ENCODE results near the gene MYMK.

Gene MYMK

GRCh38 chr9:133553123-133553522 is 28.4 kb upstream of the MYMK start:
- Histone ChIP-seq H3K27me3 (ENCODE audit: insufficient read depth, low read length) (peaks cover 3% of the 10 kb centered on the region), H2AFZ (ENCODE audit: low read depth, low read length) (no peak overlapping the region), H3K4me3 (ENCODE audit: low read length) (no peak overlapping the region), H3K9me3 (ENCODE audit: low read length) (no peaks in the 10 kb centered on the region), H3K36me3 (ENCODE audit: insufficient read depth, low read length) (no peaks in the 10 kb centered on the region), H3K4me1 (ENCODE audit: insufficient read depth, low read length) (peaks cover 9% of the 10 kb centered on the region)

GRCh38 chr9:133552236-133552635 is 27.5 kb upstream of the MYMK start:
- no peaks in the 10 kb centered on the region for H3K9me3 ChIP-seq (ENCODE audit: low read length)
- no peaks in the 10 kb centered on the region for H3K36me3 ChIP-seq (ENCODE audit: insufficient read depth, low read length)
- H3K4me3 ChIP-seq (ENCODE audit: low read length): no peak overlapping the region
- peaks cover 3% of the 10 kb centered on the region for H3K27me3 ChIP-seq (ENCODE audit: insufficient read depth, low read length)
- H2AFZ ChIP-seq (ENCODE audit: low read depth, low read length): no peak overlapping the region
- H3K4me1 ChIP-seq (ENCODE audit: insufficient read depth, low read length): peaks cover under 1% of the 10 kb centered on the region

- Histone ChIP-seq H3K27me3 (ENCODE audit: insufficient read depth, low read length) (peaks cover under 1% of the 10 kb centered on the region), H3K9me3 (ENCODE audit: low read length) (no peaks in the 10 kb centered on the region), H3K36me3 (ENCODE audit: insufficient read depth, low read length) (no peaks in the 10 kb centered on the region), H2AFZ (ENCODE audit: low read depth, low read length) (no peak overlapping the region), H3K4me3 (ENCODE audit: low read length) (no peak overlapping the region), H3K4me1 (ENCODE audit: insufficient read depth, low read length) (no peaks in the 10 kb centered on the region)
Measured at GRCh38 chr9:133551446-133551845, 26.7 kb upstream of the MYMK start.

GRCh38 chr9:133547116-133547515 is 22.4 kb upstream of the MYMK start:
- H3K27me3 ChIP-seq (ENCODE audit: insufficient read depth, low read length): no peaks in the 10 kb centered on the region
- no peaks in the 10 kb centered on the region for H3K36me3 ChIP-seq (ENCODE audit: insufficient read depth, low read length)
- H3K4me1 ChIP-seq (ENCODE audit: insufficient read depth, low read length): no peaks in the 10 kb centered on the region
- no peaks in the 10 kb centered on the region for H3K9me3 ChIP-seq (ENCODE audit: low read length)
- H3K4me3 ChIP-seq (ENCODE audit: low read length): no peak overlapping the region
- H2AFZ ChIP-seq (ENCODE audit: low read depth, low read length): no peak overlapping the region

- H3K9me3 ChIP-seq (ENCODE audit: low read length): no peaks in the 10 kb centered on the region
- no peaks in the 10 kb centered on the region for H3K4me1 ChIP-seq (ENCODE audit: insufficient read depth, low read length)
- no peak overlapping the region for H3K4me3 ChIP-seq (ENCODE audit: low read length)
- H2AFZ ChIP-seq (ENCODE audit: low read depth, low read length): no peak overlapping the region
- no peaks in the 10 kb centered on the region for H3K27me3 ChIP-seq (ENCODE audit: insufficient read depth, low read length)
- no peaks in the 10 kb centered on the region for H3K36me3 ChIP-seq (ENCODE audit: insufficient read depth, low read length)
Measured at GRCh38 chr9:133546287-133546680, 21.5 kb upstream of the MYMK start.

GRCh38 chr9:133545494-133546286 is 20.9 kb upstream of the MYMK start:
- H3K36me3 ChIP-seq (ENCODE audit: insufficient read depth, low read length): no peaks in the 10 kb centered on the region
- no peak overlapping the region for H3K4me3 ChIP-seq (ENCODE audit: low read length)
- no peaks in the 10 kb centered on the region for H3K9me3 ChIP-seq (ENCODE audit: low read length)
- no peaks in the 10 kb centered on the region for H3K4me1 ChIP-seq (ENCODE audit: insufficient read depth, low read length)
- H2AFZ ChIP-seq (ENCODE audit: low read depth, low read length): no peak overlapping the region
- H3K27me3 ChIP-seq (ENCODE audit: insufficient read depth, low read length): peaks cover 3% of the 10 kb centered on the region

- no peaks in the 10 kb centered on the region for H3K4me1 ChIP-seq (ENCODE audit: insufficient read depth, low read length)
- no peak overlapping the region for H2AFZ ChIP-seq (ENCODE audit: low read depth, low read length)
- no peaks in the 10 kb centered on the region for H3K36me3 ChIP-seq (ENCODE audit: insufficient read depth, low read length)
- peaks cover 3% of the 10 kb centered on the region for H3K27me3 ChIP-seq (ENCODE audit: insufficient read depth, low read length)
- no peaks in the 10 kb centered on the region for H3K9me3 ChIP-seq (ENCODE audit: low read length)
- no peak overlapping the region for H3K4me3 ChIP-seq (ENCODE audit: low read length)
Measured at GRCh38 chr9:133543772-133544467, 19.2 kb upstream of the MYMK start.

GRCh38 chr9:133542002-133542401 is 17.2 kb upstream of the MYMK start:
- H3K4me1 ChIP-seq (ENCODE audit: insufficient read depth, low read length): no peaks in the 10 kb centered on the region
- H3K27me3 ChIP-seq (ENCODE audit: insufficient read depth, low read length): peaks cover 8% of the 10 kb centered on the region
- no peak overlapping the region for H3K4me3 ChIP-seq (ENCODE audit: low read length)
- H3K9me3 ChIP-seq (ENCODE audit: low read length): no peaks in the 10 kb centered on the region
- H3K36me3 ChIP-seq (ENCODE audit: insufficient read depth, low read length): no peaks in the 10 kb centered on the region
- no peak overlapping the region for H2AFZ ChIP-seq (ENCODE audit: low read depth, low read length)

- Histone ChIP-seq H3K9me3 (ENCODE audit: low read length) (no peaks in the 10 kb centered on the region), H3K4me3 (ENCODE audit: low read length) (no peak overlapping the region)
Measured at GRCh38 chr9:133540698-133541025, 15.9 kb upstream of the MYMK start.

GRCh38 chr9:133539991-133540697 is 15.4 kb upstream of the MYMK start:
- peaks cover 16% of the 10 kb centered on the region for H3K27me3 ChIP-seq (ENCODE audit: insufficient read depth, low read length)
- H3K36me3 ChIP-seq (ENCODE audit: insufficient read depth, low read length): no peaks in the 10 kb centered on the region
- no peak overlapping the region for H2AFZ ChIP-seq (ENCODE audit: low read depth, low read length)
- no peak overlapping the region for H3K4me3 ChIP-seq (ENCODE audit: low read length)
- no peaks in the 10 kb centered on the region for H3K9me3 ChIP-seq (ENCODE audit: low read length)
- H3K4me1 ChIP-seq (ENCODE audit: insufficient read depth, low read length): no peaks in the 10 kb centered on the region

More at GRCh38 chr9:133540698-133541025, 15.9 kb upstream of the MYMK start:
- H2AFZ ChIP-seq (ENCODE audit: low read depth, low read length): no peak overlapping the region
- no peaks in the 10 kb centered on the region for H3K36me3 ChIP-seq (ENCODE audit: insufficient read depth, low read length)
- H3K27me3 ChIP-seq (ENCODE audit: insufficient read depth, low read length): peaks cover 16% of the 10 kb centered on the region
- no peaks in the 10 kb centered on the region for H3K4me1 ChIP-seq (ENCODE audit: insufficient read depth, low read length)

- H2AFZ ChIP-seq (ENCODE audit: low read depth, low read length): no peak overlapping the region
- no peaks in the 10 kb centered on the region for H3K36me3 ChIP-seq (ENCODE audit: insufficient read depth, low read length)
- H3K27me3 ChIP-seq (ENCODE audit: insufficient read depth, low read length): peaks cover 20% of the 10 kb centered on the region
- H3K4me3 ChIP-seq (ENCODE audit: low read length): no peak overlapping the region
- H3K9me3 ChIP-seq (ENCODE audit: low read length): no peaks in the 10 kb centered on the region
- peaks cover 6% of the 10 kb centered on the region for H3K4me1 ChIP-seq (ENCODE audit: insufficient read depth, low read length)
Measured at GRCh38 chr9:133538851-133539833, 14.4 kb upstream of the MYMK start.

- no peak overlapping the region for H2AFZ ChIP-seq (ENCODE audit: low read depth, low read length)
- H3K4me3 ChIP-seq (ENCODE audit: low read length): no peak overlapping the region
- no peaks in the 10 kb centered on the region for H3K36me3 ChIP-seq (ENCODE audit: insufficient read depth, low read length)
- peaks cover 16% of the 10 kb centered on the region for H3K4me1 ChIP-seq (ENCODE audit: insufficient read depth, low read length)
- H3K27me3 ChIP-seq (ENCODE audit: insufficient read depth, low read length): peaks cover 30% of the 10 kb centered on the region
- H3K9me3 ChIP-seq (ENCODE audit: low read length): no peaks in the 10 kb centered on the region
Measured at GRCh38 chr9:133538176-133538575, 13.4 kb upstream of the MYMK start.

Measured in neuron (in vitro differentiated cells).